ENCODE results near the gene ORMDL3.
A peak's percentile ranks its signal among the peaks of the same experiment; 100 is the strongest.
"Not testable (repeated sequence)": the region's sequence is repeated elsewhere in the genome, so short reads cannot be mapped to it uniquely, and the experiment has no call there.

Gene ORMDL3

DNA sequence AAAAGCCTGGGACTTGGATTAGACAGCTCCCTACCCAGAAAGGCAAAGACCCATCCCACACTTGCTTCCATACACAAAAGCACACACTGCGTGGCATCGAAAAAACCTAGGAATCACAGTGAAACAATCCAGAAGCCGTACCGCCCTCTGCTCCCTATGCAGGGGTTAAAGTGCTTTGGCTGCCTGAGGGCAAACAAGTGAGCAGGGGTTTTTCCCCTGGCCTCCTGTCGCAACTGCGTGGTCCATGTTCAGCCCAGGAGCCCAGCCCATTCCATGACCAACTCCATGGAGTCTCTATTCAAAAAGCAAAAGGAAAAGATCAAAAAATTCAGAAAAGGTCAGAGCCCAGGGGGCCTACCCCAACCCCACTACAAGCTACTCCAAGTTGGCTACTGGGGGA lies 5.4 kb downstream of the ORMDL3 start:
- DNase-seq (ENCODE audit: insufficient read length) (no peak), FAIRE-seq (no peak)
- no peak for TF ChIP-seq POLR2AphosphoS5 (IDR thresholded peaks at IDR 0.05; ENCODE audit: low read depth, low read length)
- no peak for TF ChIP-seq POLR2A (IDR thresholded peaks at IDR 0.05; ENCODE audit: low read depth, low read length)
- TF ChIP-seq TAF1 (IDR thresholded peaks at IDR 0.05; ENCODE audit: borderline replicate concordance, low read depth, low read length): no peak

GRCh38 chr17:39921323-39921722 lies 6.1 kb downstream of the ORMDL3 start:
- TF ChIP-seq POLR2A (IDR thresholded peaks at IDR 0.05; ENCODE audit: low read depth, low read length) (no peak), TAF1 (IDR thresholded peaks at IDR 0.05; ENCODE audit: borderline replicate concordance, low read depth, low read length) (no peak), POLR2AphosphoS5 (IDR thresholded peaks at IDR 0.05; ENCODE audit: low read depth, low read length) (no peak)
- DNase-seq (ENCODE audit: insufficient read length) (no peak), FAIRE-seq (peak; percentile 70)

DNA sequence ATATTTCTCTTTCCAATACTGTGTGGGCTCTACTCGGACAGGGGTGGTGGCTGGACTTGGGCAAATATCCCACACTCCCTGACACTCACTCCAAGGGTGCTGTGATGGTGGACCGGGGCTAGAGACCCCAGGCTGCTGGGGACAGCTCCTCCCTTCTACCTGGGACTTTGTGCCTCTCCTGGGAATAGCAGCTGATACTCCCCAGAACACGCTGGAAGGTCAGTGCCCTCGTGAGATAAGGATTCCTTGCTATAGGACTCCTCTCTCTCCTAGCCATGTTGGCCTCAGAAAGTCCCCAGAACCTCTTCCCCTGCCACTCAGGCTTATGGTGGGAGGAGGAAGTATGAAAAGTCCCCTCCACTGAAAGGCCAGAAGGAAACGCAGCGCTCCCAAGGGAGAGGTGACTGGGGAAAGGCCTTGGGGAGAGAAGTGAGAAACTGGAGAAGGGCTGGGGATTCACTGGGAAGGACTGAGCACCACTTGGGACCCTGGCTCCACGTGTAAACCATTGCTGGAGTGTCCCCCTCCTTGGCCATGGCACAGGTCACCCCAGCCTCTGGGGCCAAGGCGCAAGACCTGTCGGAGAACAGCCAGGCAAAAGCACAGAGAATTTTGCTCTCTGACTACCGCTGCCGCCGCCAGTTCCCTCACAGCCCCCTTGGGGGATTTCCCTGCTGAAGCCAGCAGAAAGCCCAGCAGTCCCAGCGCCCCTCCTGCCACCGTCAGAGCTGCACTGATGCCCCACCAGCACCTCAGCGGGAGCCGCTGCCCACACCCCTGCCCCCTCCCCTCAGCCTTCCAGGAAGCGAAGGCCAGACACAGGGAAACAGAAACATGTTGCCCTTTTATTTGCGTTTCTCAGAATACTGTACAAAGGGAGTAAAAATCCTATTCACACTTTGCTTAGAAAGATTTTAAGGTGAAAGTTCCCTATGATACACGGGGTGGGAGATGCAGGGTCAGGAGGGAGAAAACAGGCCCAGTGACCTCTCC lies 6.9 kb downstream of the ORMDL3 start:
- no peak for TF ChIP-seq TAF1 (IDR thresholded peaks at IDR 0.05; ENCODE audit: borderline replicate concordance, low read depth, low read length)
- no peak for TF ChIP-seq POLR2AphosphoS5 (IDR thresholded peaks at IDR 0.05; ENCODE audit: low read depth, low read length)
- no peak for TF ChIP-seq POLR2A (IDR thresholded peaks at IDR 0.05; ENCODE audit: low read depth, low read length)
- DNase-seq (ENCODE audit: insufficient read length): peak; percentile 54
- peak; percentile 30 for FAIRE-seq

DNA sequence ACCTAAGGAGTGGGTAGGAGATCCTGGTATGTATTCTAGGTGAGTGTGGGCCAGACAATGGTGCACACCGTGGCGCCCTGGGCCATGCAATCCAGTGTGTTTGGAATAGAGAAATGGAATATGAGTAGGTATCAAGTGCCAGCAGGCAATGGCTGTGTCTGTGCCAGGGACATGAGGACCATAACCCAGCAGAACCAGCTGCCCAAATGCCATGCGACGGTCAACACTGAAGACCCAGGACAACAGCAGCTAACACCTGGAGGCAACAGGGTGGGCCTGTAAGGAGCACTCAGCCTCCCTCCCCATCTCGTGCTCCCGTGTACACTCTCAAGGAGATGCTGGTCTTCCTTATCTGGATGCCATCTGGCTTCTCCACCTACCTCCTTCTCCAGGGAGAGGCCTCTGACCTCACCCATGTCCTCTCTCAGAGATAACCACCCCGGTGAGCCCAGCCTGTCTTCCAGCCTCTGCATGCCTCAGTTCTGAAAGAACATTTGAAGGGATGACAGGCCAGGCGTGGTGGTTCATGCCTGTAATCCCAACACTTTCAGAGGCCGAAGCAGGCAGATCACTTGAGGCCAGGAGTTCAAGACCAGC lies 8.2 kb downstream of the ORMDL3 start:
- TF ChIP-seq POLR2A (IDR thresholded peaks at IDR 0.05; ENCODE audit: low read depth, low read length) (no peak), TAF1 (IDR thresholded peaks at IDR 0.05; ENCODE audit: borderline replicate concordance, low read depth, low read length) (no peak), POLR2AphosphoS5 (IDR thresholded peaks at IDR 0.05; ENCODE audit: low read depth, low read length) (no peak)
- DNase-seq (ENCODE audit: insufficient read length) (no peak), FAIRE-seq (no peak)

DNA sequence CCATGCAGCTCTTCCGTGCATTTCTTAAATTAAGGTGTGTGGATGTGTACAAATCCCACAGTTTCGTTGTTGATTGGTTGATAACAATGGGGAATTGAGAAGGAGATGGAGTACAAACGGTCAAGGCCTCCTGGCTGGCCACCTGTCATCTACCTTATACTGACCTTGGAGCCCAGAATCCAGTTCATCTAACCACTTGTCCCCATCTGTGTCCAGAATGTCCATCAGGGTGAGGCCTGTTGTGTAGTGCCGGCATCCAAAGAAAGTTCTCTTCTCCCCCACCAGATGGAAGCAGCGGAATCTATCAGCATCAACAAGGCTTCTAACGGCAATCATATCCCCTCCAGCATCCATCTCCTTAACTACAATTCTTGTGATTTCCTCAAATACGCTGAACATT lies 10.5 kb downstream of the ORMDL3 start:
- no peak for FAIRE-seq
- DNase-seq (ENCODE audit: insufficient read length): no peak
- TF ChIP-seq POLR2AphosphoS5 (IDR thresholded peaks at IDR 0.05; ENCODE audit: low read depth, low read length) (no peak), POLR2A (IDR thresholded peaks at IDR 0.05; ENCODE audit: low read depth, low read length) (no peak), TAF1 (IDR thresholded peaks at IDR 0.05; ENCODE audit: borderline replicate concordance, low read depth, low read length) (no peak)

- DNase-seq (ENCODE audit: insufficient read length) (no peak), FAIRE-seq (no peak)
- no peak for TF ChIP-seq TAF1 (IDR thresholded peaks at IDR 0.05; ENCODE audit: borderline replicate concordance, low read depth, low read length)
These were observed 11.8 kb downstream of the ORMDL3 start for GRCh38 chr17:39915559-39915958.

GRCh38 chr17:39913989-39914388 lies 13.4 kb downstream of the ORMDL3 start:
- DNase-seq (ENCODE audit: insufficient read length) (no peak), FAIRE-seq (no peak)
- TF ChIP-seq POLR2AphosphoS5 (IDR thresholded peaks at IDR 0.05; ENCODE audit: low read depth, low read length) (no peak), POLR2A (IDR thresholded peaks at IDR 0.05; ENCODE audit: low read depth, low read length) (no peak), TAF1 (IDR thresholded peaks at IDR 0.05; ENCODE audit: borderline replicate concordance, low read depth, low read length) (no peak)

DNA sequence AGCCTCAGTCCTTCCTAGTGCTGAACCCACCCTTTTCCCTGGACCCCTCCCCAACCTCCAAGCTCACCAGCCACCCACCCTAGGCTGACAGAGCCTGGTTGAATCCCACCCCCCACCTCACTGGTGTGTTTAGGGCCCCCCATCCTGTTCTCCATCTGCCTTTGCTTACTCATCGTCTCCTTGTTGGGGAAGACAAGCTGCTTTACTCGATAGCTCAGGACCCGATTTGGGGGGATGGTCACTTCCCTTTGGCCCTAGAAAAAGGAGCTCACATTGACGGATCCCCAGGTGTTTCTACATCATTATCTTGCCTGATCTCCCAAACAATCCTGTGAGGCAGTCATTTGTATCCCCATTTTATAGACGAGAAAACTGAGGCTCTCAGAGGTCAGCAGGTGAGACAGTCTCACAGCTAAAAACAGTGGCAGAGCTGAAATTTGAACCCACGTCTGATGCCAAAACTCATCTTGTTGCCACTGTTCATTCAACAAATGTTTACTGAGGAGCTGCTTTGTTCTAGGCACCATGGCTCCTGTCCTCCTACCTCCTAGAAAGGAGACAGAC lies 18.5 kb downstream of the ORMDL3 start:
- DNase-seq (ENCODE audit: insufficient read length) (no peak), FAIRE-seq (no peak)
- TF ChIP-seq POLR2A (IDR thresholded peaks at IDR 0.05; ENCODE audit: low read depth, low read length): no peak
- TF ChIP-seq TAF1 (IDR thresholded peaks at IDR 0.05; ENCODE audit: borderline replicate concordance, low read depth, low read length): no peak
- no peak for TF ChIP-seq POLR2AphosphoS5 (IDR thresholded peaks at IDR 0.05; ENCODE audit: low read depth, low read length)

DNA sequence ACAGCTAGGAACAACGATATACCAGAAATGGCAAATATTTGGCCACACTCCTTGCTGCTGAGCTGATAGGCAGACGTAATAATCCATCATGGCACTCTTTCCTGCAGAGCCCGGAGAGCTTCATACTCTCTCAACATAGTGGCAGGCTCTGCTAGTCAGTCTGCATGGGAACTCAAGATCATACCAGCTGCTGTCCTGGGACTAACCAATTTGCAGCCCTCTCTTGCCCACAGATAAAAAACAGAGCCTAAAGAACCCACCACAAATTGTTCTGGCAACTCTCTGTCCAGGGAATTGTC lies 22.5 kb downstream of the ORMDL3 start:
- FAIRE-seq (no peak), DNase-seq (ENCODE audit: insufficient read length) (no peak)
- TF ChIP-seq TAF1 (IDR thresholded peaks at IDR 0.05; ENCODE audit: borderline replicate concordance, low read depth, low read length): no peak
- no peak for TF ChIP-seq POLR2A (IDR thresholded peaks at IDR 0.05; ENCODE audit: low read depth, low read length)
- TF ChIP-seq POLR2AphosphoS5 (IDR thresholded peaks at IDR 0.05; ENCODE audit: low read depth, low read length): no peak

- DNase-seq (ENCODE audit: insufficient read length) (no peak), FAIRE-seq (no peak)
- TF ChIP-seq TAF1 (IDR thresholded peaks at IDR 0.05; ENCODE audit: borderline replicate concordance, low read depth, low read length): no peak
- no peak for TF ChIP-seq POLR2A (IDR thresholded peaks at IDR 0.05; ENCODE audit: low read depth, low read length)
- no peak for TF ChIP-seq POLR2AphosphoS5 (IDR thresholded peaks at IDR 0.05; ENCODE audit: low read depth, low read length)
These were observed 24.1 kb downstream of the ORMDL3 start for GRCh38 chr17:39903158-39903884.

DNA sequence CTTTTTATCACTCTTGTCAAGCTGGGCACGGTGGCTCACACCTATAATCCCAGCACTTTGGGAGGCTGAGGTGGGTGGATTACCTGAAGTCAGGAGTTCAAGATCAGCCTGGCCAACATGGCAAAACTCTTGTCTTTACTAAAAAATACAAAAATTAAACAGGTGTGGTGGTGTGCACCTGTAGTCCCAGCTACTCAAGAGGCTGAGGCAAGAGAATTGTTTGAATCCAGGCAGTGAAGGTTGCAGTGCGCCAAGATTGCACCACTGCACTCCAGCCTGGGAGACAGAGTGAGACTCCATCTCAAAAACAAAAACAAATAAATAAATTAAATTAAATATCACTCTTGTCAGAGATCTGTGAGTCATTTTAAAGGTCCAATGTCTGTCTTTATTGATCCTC lies 25.4 kb downstream of the ORMDL3 start:
- DNase-seq (ENCODE audit: insufficient read length); FAIRE-seq: not testable (repeated sequence)
